Measurements from ENCODE around the gene THOC7. TPM values are rescaled to one million over a fixed set of nuclear protein-coding genes. Genes with fewer than 3 reads are reported as not detected.

The THOC7 gene
- total and polyA plus RNA-seq, 2 donors (not counting 3 experiments of a cell fraction or from before 2014, with no cell fraction given) = 16.9 to 68.7 TPM

- H3K27me3 ChIP-seq (ENCODE audit: control insufficient read depth in 2 of 2, insufficient read depth in 2 of 2, low read length in 2 of 2) = no peaks in the 10 kb centered on the region
- ChIA-PET CTCF (interaction anchor here (0.7 to 1.0 kb wide), 3 partner anchors 14 to 92 kb away, joined by 3 read pairs; no protein-coding TSS in a partner anchor), POLR2A (no interaction called here)
- dilution Hi-C loops (cut with MboI; ENCODE audit: extremely low pct_ligation_motif_present, low sequenced_read_pairs) (no loop called here), intact Hi-C loops (cut with micrococcal nuclease) (loop anchor here (5.0 kb wide), 1 partner anchor 137 kb away; no protein-coding TSS in a partner anchor)
- no peak overlapping the region for H3K27ac ChIP-seq (ENCODE audit: insufficient read depth, low read depth, low read length)
- no peaks in the 10 kb centered on the region for H4K20me1 ChIP-seq (replicated peaks; ENCODE audit: control insufficient read depth, extremely low read depth, insufficient read depth, low read length)
- H2AFZ ChIP-seq (ENCODE audit: low read depth, low read length) = no peak overlapping the region
- FAIRE-seq (no peak), DNase-seq (ENCODE audit: low read depth, low spot score) (no peak)
- no peaks in the 10 kb centered on the region for H3K9me1 ChIP-seq (replicated peaks; ENCODE audit: control insufficient read depth, extremely low read depth, insufficient read depth, low read length)
- H3K79me2 ChIP-seq (ENCODE audit: control insufficient read depth, insufficient read depth, low read length) = peaks cover 53% of the 10 kb centered on the region
- H3K9ac ChIP-seq (replicated peaks; ENCODE audit: extremely low read depth, insufficient read depth, low read length) = no peak overlapping the region
- peaks cover 5% of the 10 kb centered on the region for H3K4me1 ChIP-seq (ENCODE audit: control insufficient read depth, extremely low read depth, insufficient read depth, low read length)
- no peak overlapping the region for H3K4me2 ChIP-seq (ENCODE audit: insufficient read depth, low read length)
- no peak overlapping the region for H3K4me3 ChIP-seq (replicated peaks in 1 of 3; ENCODE audit: insufficient read depth in 1 of 3, low read depth in 1 of 3, low read length in 3 of 3)
- no peaks in the 10 kb centered on the region for H3K36me3 ChIP-seq (ENCODE audit: control insufficient read depth in 2 of 2, extremely low read depth in 1 of 2, insufficient read depth in 2 of 2, low read length in 2 of 2)
- BruUV-seq (replicated peaks) = no TSS peak
- TF ChIP-seq EZH2 (IDR thresholded peaks at IDR 0.05; ENCODE audit: borderline replicate concordance, low read depth, low read length, severe bottlenecking) (no peak), POLR2AphosphoS5 (IDR thresholded peaks at IDR 0.05; ENCODE audit: insufficient read depth, low read depth, low read length) (no peak)
- H3K9me3 ChIP-seq (replicated peaks; ENCODE audit: control insufficient read depth, insufficient read depth, low read length) = no peaks in the 10 kb centered on the region
Observed at GRCh38 chr3:63869940-63870614, 6.5 kb upstream of the THOC7 start.

GRCh38 chr3:63867225-63867624, 3.6 kb upstream of the THOC7 start:
- FAIRE-seq (no peak), DNase-seq (ENCODE audit: low read depth, low spot score) (no peak)
- no TSS peak for BruUV-seq (replicated peaks)
- no peak overlapping the region for H3K9ac ChIP-seq (replicated peaks; ENCODE audit: extremely low read depth, insufficient read depth, low read length)
- ChIA-PET POLR2A (no interaction called here), CTCF (interaction anchor here (1.2 kb wide), 1 partner anchor 10 kb away, joined by 3 read pairs; no protein-coding TSS in a partner anchor)
- no peaks in the 10 kb centered on the region for H3K9me3 ChIP-seq (replicated peaks; ENCODE audit: control insufficient read depth, insufficient read depth, low read length)
- TF ChIP-seq MAX (IDR thresholded peaks at IDR 0.05; ENCODE audit: insufficient read depth, insufficient read length) (no peak), CTCF (IDR thresholded peaks at IDR 0.05; ENCODE audit: extremely low read depth in 1 of 2, insufficient read depth in 1 of 2, low read depth in 1 of 2, low read length in 2 of 2) (no peak), MYC (IDR thresholded peaks at IDR 0.05; ENCODE audit: low read depth, low read length) (no peak), GATA2 (IDR thresholded peaks at IDR 0.05; ENCODE audit: insufficient read depth, insufficient read length, low read depth, low read length) (no peak)
- peaks cover 14% of the 10 kb centered on the region for H3K4me1 ChIP-seq (ENCODE audit: control insufficient read depth, extremely low read depth, insufficient read depth, low read length)
- H3K36me3 ChIP-seq (ENCODE audit: control insufficient read depth in 2 of 2, extremely low read depth in 1 of 2, insufficient read depth in 2 of 2, low read length in 2 of 2) = no peaks in the 10 kb centered on the region
- no peak overlapping the region for H3K4me2 ChIP-seq (ENCODE audit: insufficient read depth, low read length)
- intact Hi-C loops (cut with micrococcal nuclease) (loop anchor here (5.0 kb wide), 1 partner anchor 140 kb away; no protein-coding TSS in a partner anchor), dilution Hi-C loops (cut with MboI; ENCODE audit: extremely low pct_ligation_motif_present, low sequenced_read_pairs) (no loop called here)
- H3K4me3 ChIP-seq (replicated peaks in 1 of 3; ENCODE audit: insufficient read depth in 1 of 3, low read depth in 1 of 3, low read length in 3 of 3) = no peak overlapping the region
- no peak overlapping the region for H2AFZ ChIP-seq (ENCODE audit: low read depth, low read length)
- H3K9me1 ChIP-seq (replicated peaks; ENCODE audit: control insufficient read depth, extremely low read depth, insufficient read depth, low read length) = no peaks in the 10 kb centered on the region
- peaks cover 58% of the 10 kb centered on the region for H3K79me2 ChIP-seq (ENCODE audit: control insufficient read depth, insufficient read depth, low read length)
- no peak overlapping the region for H3K27ac ChIP-seq (ENCODE audit: insufficient read depth, low read depth, low read length)
- H4K20me1 ChIP-seq (replicated peaks; ENCODE audit: control insufficient read depth, extremely low read depth, insufficient read depth, low read length) = no peaks in the 10 kb centered on the region
- H3K27me3 ChIP-seq (ENCODE audit: control insufficient read depth in 2 of 2, insufficient read depth in 2 of 2, low read length in 2 of 2) = no peaks in the 10 kb centered on the region
